DMS 273 treated with DMSO at 0.1 percent for 48 hours (cell line): Measurements from ENCODE around the gene ZNF823.

Experiments
- DNase-seq: peaks from one replicate; lab custom pipeline; 2025; lab: John Stamatoyannopoulos, UW

ZNF823 gene

GRCh38 chr19:11737964-11738745 is 591 bp downstream of the ZNF823 start:
- DNase-seq: no peak

GRCh38 chr19:11736696-11737095 is 2.0 kb downstream of the ZNF823 start:
- DNase-seq: no peak

- no peak for DNase-seq
Observed at GRCh38 chr19:11735375-11735774, 3.4 kb downstream of the ZNF823 start.

GRCh38 chr19:11729586-11729985 is 9.2 kb downstream of the ZNF823 start:
- DNase-seq: no peak

GRCh38 chr19:11722414-11722813 is 16.3 kb downstream of the ZNF823 start:
- DNase-seq: no peak

GRCh38 chr19:11721681-11722080 is 17.1 kb downstream of the ZNF823 start:
- no peak for DNase-seq

GRCh38 chr19:11710313-11710712 is 28.4 kb downstream of the ZNF823 start:
- DNase-seq: no peak

- DNase-seq: no peak
Observed at GRCh38 chr19:11708457-11708856, 30.3 kb downstream of the ZNF823 start.

- DNase-seq: no peak
Observed at GRCh38 chr19:11705474-11705873, 33.3 kb downstream of the ZNF823 start.

- DNase-seq: no peak
Observed at GRCh38 chr19:11704626-11705025, 34.1 kb downstream of the ZNF823 start.

- no peak for DNase-seq
Observed at GRCh38 chr19:11699931-11700794, 38.6 kb downstream of the ZNF823 start.

GRCh38 chr19:11698231-11698630 is 40.5 kb downstream of the ZNF823 start:
- DNase-seq: no peak

GRCh38 chr19:11697284-11697855 is 41.4 kb downstream of the ZNF823 start:
- DNase-seq: no peak

- DNase-seq: peak; percentile 90
Observed at GRCh38 chr19:11694533-11695439, 44.0 kb downstream of the ZNF823 start.

- DNase-seq: peak; percentile 81
Observed at GRCh38 chr19:11693505-11694499, 44.9 kb downstream of the ZNF823 start.

- DNase-seq: no peak
Observed at GRCh38 chr19:11692127-11692790, 46.5 kb downstream of the ZNF823 start.

- no peak for DNase-seq
Observed at GRCh38 chr19:11685676-11686650, 52.8 kb downstream of the ZNF823 start.

GRCh38 chr19:11684987-11685675 is 53.6 kb downstream of the ZNF823 start:
- no peak for DNase-seq
